ENCODE data around the gene SESN1.

The SESN1 gene

GRCh38 chr6:109015176-109015575 is 79.5 kb downstream of the SESN1 start:
- DNase-seq (ENCODE audit: low spot score) = no peak
- TF ChIP-seq CTCF (IDR thresholded peaks at IDR 0.05; ENCODE audit: extremely low read depth, missing control alignments) = no peak

GRCh38 chr6:109014606-109015005 is 80.0 kb downstream of the SESN1 start:
- no peak for TF ChIP-seq CTCF (IDR thresholded peaks at IDR 0.05; ENCODE audit: extremely low read depth, missing control alignments)
- DNase-seq (ENCODE audit: low spot score) = no peak

GRCh38 chr6:109013656-109014305 is 80.9 kb downstream of the SESN1 start:
- no peak for DNase-seq (ENCODE audit: low spot score)

GRCh38 chr6:109010705-109011102 is 83.9 kb downstream of the SESN1 start:
- no peak for DNase-seq (ENCODE audit: low spot score)
- TF ChIP-seq CTCF (IDR thresholded peaks at IDR 0.05; ENCODE audit: extremely low read depth, missing control alignments) = no peak

More at GRCh38 chr6:109013656-109014305, 80.9 kb downstream of the SESN1 start:
- no peak for TF ChIP-seq CTCF (IDR thresholded peaks at IDR 0.05; ENCODE audit: extremely low read depth, missing control alignments)

GRCh38 chr6:109009962-109010704 is 84.5 kb downstream of the SESN1 start:
- DNase-seq (ENCODE audit: low spot score) = no peak
- no peak for TF ChIP-seq CTCF (IDR thresholded peaks at IDR 0.05; ENCODE audit: extremely low read depth, missing control alignments)

GRCh38 chr6:109009236-109009961 is 85.2 kb downstream of the SESN1 start:
- peak; percentile 87 for DNase-seq (ENCODE audit: low spot score)
- no peak for TF ChIP-seq CTCF (IDR thresholded peaks at IDR 0.05; ENCODE audit: extremely low read depth, missing control alignments)

Measured in GM20000 (cell line).